ENCODE results near the gene KLRC1.

GRCh38 chr12:10405294-10405693 is 47.9 kb downstream of the KLRC1 start:
- TF ChIP-seq ZNF549 (CRISPR knock-in tag; IDR thresholded peaks at IDR 0.05) (no peak), SAFB2 (CRISPR knock-in tag; IDR thresholded peaks at IDR 0.05; ENCODE audit: borderline replicate concordance, low read depth) (no peak), ZFP36 (IDR thresholded peaks at IDR 0.05; ENCODE audit: borderline replicate concordance, low read depth, low read length, partially characterized antibody) (no peak), HMG20A (CRISPR knock-in tag; IDR thresholded peaks at IDR 0.05; ENCODE audit: borderline replicate concordance) (no peak), POLR2A (IDR thresholded peaks at IDR 0.05; ENCODE audit: insufficient read depth in 1 of 2, low read depth in 2 of 2, low read length in 2 of 2) (no peak), SMARCC2 (IDR thresholded peaks at IDR 0.05) (no peak), ZNF800 (CRISPR knock-in tag; IDR thresholded peaks at IDR 0.05) (no peak)
